AG04450 (cell line): ENCODE data around the gene SPATA22. TPM values are rescaled to one million over a fixed set of nuclear protein-coding genes. Genes with fewer than 3 reads are reported as not detected.
"Not testable (repeated sequence)": the region's sequence is repeated elsewhere in the genome, so short reads cannot be mapped to it uniquely, and the experiment has no call there.

Source experiments
- CTCF ChIA-PET: fragments of 300-600, 350-600 bp; formaldehyde crosslinking; extraction: SDS; loops from one replicate; lab custom pipeline; 2022; ENCODE audit warnings: antibody characterized with exemption, inconsistent platforms; lab: Charles Lee
- POLR2A ChIA-PET: fragments of 350-600 bp; formaldehyde crosslinking; extraction: SDS; loops from one replicate; lab custom pipeline; 2021; ENCODE audit warnings: antibody characterized with exemption, inconsistent platforms; lab: Yijun Ruan, JAX
- DNase-seq: peaks from one replicate; pipeline ENCODE4 v3.0.0-alpha.2; 2011; ENCODE audit warnings: low read depth, low spot score
- H3K27ac ChIP-seq: one replicate; pipeline ENCODE4 v1.5.1; 2012; ENCODE audit warnings: low read depth, low read length, control low read depth
- H3K27me3 ChIP-seq: one replicate; pipeline ENCODE4 v1.6.0; 2012; ENCODE audit warnings: low read length; ENCODE audit not compliant: control insufficient read depth, insufficient read depth
- H3K4me3 ChIP-seq: 2 replicates; pipeline ENCODE4 v1.5.1; 2011; ENCODE audit warnings: mild to moderate bottlenecking, low read depth, low read length, control low read depth
- H3K9me3 ChIP-seq: 2 replicates; pipeline ENCODE4 v1.5.1; 2012; ENCODE audit warnings: low read length; ENCODE audit not compliant: control insufficient read depth, insufficient read depth
- CTCF ChIP-seq: IDR thresholded peaks from 2 replicates; pipeline ENCODE4 v1.5.1; 2011; ENCODE audit warnings: low read depth, low read length, control low read depth, inconsistent platforms
- polyA plus RNA-seq: library from polyadenylated mRNA; depleted of rRNA; stranded (reverse); fragments of >200 nt; gene quantifications from 2 replicates; pipeline ENCODE4 v1.2.3, GENCODE V29; 2011

Gene SPATA22
- polyA plus RNA-seq, 1 experiment = not detected

- Histone ChIP-seq H3K9me3 (no peaks in the 10 kb centered on the region), H3K27me3 (no peaks in the 10 kb centered on the region), H3K4me3 (no peak overlapping the region), H3K27ac (no peak overlapping the region)
- DNase-seq = no peak
- ChIA-PET POLR2A (no interaction called here), CTCF (no interaction called here)
- TF ChIP-seq CTCF = no peak
Measured at GRCh38 chr17:3448059-3448665, 23.5 kb downstream of the SPATA22 start.

GRCh38 chr17:3447625-3448024, 24.0 kb downstream of the SPATA22 start:
- DNase-seq = no peak
- no peak for TF ChIP-seq CTCF

GRCh38 chr17:3440451-3440850, 31.2 kb downstream of the SPATA22 start:
- no peak for TF ChIP-seq CTCF
- POLR2A ChIA-PET = no interaction called here
- CTCF ChIA-PET = no interaction called here
- H3K9me3 ChIP-seq = no peaks in the 10 kb centered on the region; the same call in 1 of the 2 replicates
- H3K27ac ChIP-seq = no peak overlapping the region
- no peaks in the 10 kb centered on the region for H3K27me3 ChIP-seq
- no peak for DNase-seq
- H3K4me3 ChIP-seq = no peak overlapping the region

More at GRCh38 chr17:3447625-3448024, 24.0 kb downstream of the SPATA22 start:
- Histone ChIP-seq H3K27ac (no peak overlapping the region), H3K4me3 (no peak overlapping the region), H3K27me3 (no peaks in the 10 kb centered on the region), H3K9me3 (no peaks in the 10 kb centered on the region)
- CTCF ChIA-PET = no interaction called here
- POLR2A ChIA-PET = no interaction called here

- POLR2A ChIA-PET = no interaction called here
- Histone ChIP-seq H3K9me3 (no peaks in the 10 kb centered on the region; the same call in 1 of the 2 replicates), H3K27me3 (no peaks in the 10 kb centered on the region), H3K4me3 (no peak overlapping the region), H3K27ac (no peak overlapping the region)
- CTCF ChIA-PET = no interaction called here
- no peak for TF ChIP-seq CTCF
- DNase-seq = no peak
Measured at GRCh38 chr17:3438368-3438767, 33.3 kb downstream of the SPATA22 start.

GRCh38 chr17:3433741-3434140, 37.9 kb downstream of the SPATA22 start, which contains the start of gene OR1E2:
Gene OR1E2 (minus strand): TSS chr17:3433841. CDS start chr17:3433841, 0 bp downstream.
- no peak for TF ChIP-seq CTCF
- Histone ChIP-seq H3K27me3 (no peaks in the 10 kb centered on the region), H3K4me3 (no peak within 1 kb of the TSS), H3K27ac (no peak within 1 kb of the TSS), H3K9me3 (no peaks in the 10 kb centered on the region; the same call in 1 of the 2 replicates)
- ChIA-PET CTCF (no interaction called here), POLR2A (no interaction called here)
- no peak for DNase-seq

GRCh38 chr17:3433215-3433614, 38.4 kb downstream of the SPATA22 start:
- CTCF ChIA-PET, H3K27ac ChIP-seq, DNase-seq, H3K4me3 ChIP-seq, H3K27me3 ChIP-seq, POLR2A ChIA-PET, H3K9me3 ChIP-seq: not testable (repeated sequence)
